GM23338 (cell line): ENCODE data around the gene TMEM62. TPM values are rescaled to one million over a fixed set of nuclear protein-coding genes. Genes with fewer than 3 reads are reported as not detected.

Source experiments
- ATAC-seq: fragments of 200-7000 bp; cut with Tn5 transposase; 3 replicates; pipeline ENCODE4 v1.9.1; 2020
- DNase-seq: peaks from one replicate; pipeline ENCODE4 v3.0.0-alpha.2; 2015; ENCODE audit warnings: low spot score
- H2AFZ ChIP-seq: fragments of 200-600 bp; sonication (generic); 2 replicates; pipeline ENCODE4 v1.8.0; 2016; ENCODE audit warnings: antibody characterized with exemption, mild to moderate bottlenecking, moderate library complexity
- H3F3A ChIP-seq: fragments of 200-600 bp; sonication (generic); replicated peaks from 2 replicates; pipeline ENCODE4 v1.8.0; 2017; ENCODE audit warnings: antibody characterized with exemption, mixed run types, low read depth
- H3K27ac ChIP-seq: fragments of 200-600 bp; sonication (generic); 2 replicates; pipeline ENCODE4 v1.6.1; 2016; ENCODE audit warnings: low read depth
- H3K27me3 ChIP-seq: fragments of 200-600 bp; sonication (generic); 2 replicates; pipeline ENCODE4 v1.8.0; 2016; ENCODE audit warnings: mild to moderate bottlenecking, mixed run types, moderate library complexity; ENCODE audit not compliant: insufficient read depth
- H3K36me3 ChIP-seq: fragments of 200-600 bp; sonication (generic); 2 replicates; pipeline ENCODE4 v1.8.0; 2016; ENCODE audit warnings: mild to moderate bottlenecking; ENCODE audit not compliant: insufficient read depth
- H3K4me1 ChIP-seq: fragments of 200-600 bp; sonication (generic); 2 replicates; pipeline ENCODE4 v1.8.0; 2016; ENCODE audit warnings: mild to moderate bottlenecking, moderate library complexity; ENCODE audit not compliant: insufficient read depth
- H3K4me2 ChIP-seq: fragments of 200-600 bp; sonication (generic); 2 replicates; pipeline ENCODE4 v1.7.1; 2017; ENCODE audit warnings: mixed run types
- H3K4me3 ChIP-seq: fragments of 200-600 bp; sonication (generic); 2 replicates; pipeline ENCODE4 v1.6.1; 2016; ENCODE audit warnings: mixed run types
- H3K79me2 ChIP-seq: fragments of 200-600 bp; sonication (generic); replicated peaks from 2 replicates; pipeline ENCODE4 v1.8.0; 2017; ENCODE audit warnings: mild to moderate bottlenecking; ENCODE audit not compliant: insufficient read depth
- H3K9me2 ChIP-seq: fragments of 200-600 bp; sonication (generic); 2 replicates; pipeline ENCODE4 v1.8.0; 2017; ENCODE audit not compliant: insufficient read depth
- H4K20me1 ChIP-seq: fragments of 200-600 bp; sonication (generic); replicated peaks from 2 replicates; pipeline ENCODE4 v1.8.0; 2017; ENCODE audit warnings: mild to moderate bottlenecking; ENCODE audit not compliant: insufficient read depth
- H3K27ac Mint-ChIP-seq: 2 replicates; pipeline ENCODE4 v1.8.0; 2020; ENCODE audit warnings: inconsistent platforms, mild to moderate bottlenecking, moderate library complexity, mixed read lengths
- H3K27me3 Mint-ChIP-seq: 3 replicates; pipeline ENCODE4 v1.8.0; 2022; ENCODE audit warnings: low read depth, mild to moderate bottlenecking, moderate library complexity, mixed read lengths, inconsistent platforms; ENCODE audit not compliant: insufficient read depth, poor library complexity
- H3K36me3 Mint-ChIP-seq: 3 replicates; pipeline ENCODE4 v1.8.0; 2021; ENCODE audit warnings: low read depth, mild to moderate bottlenecking, inconsistent platforms, moderate library complexity, mixed read lengths
- H3K4me1 Mint-ChIP-seq: 3 replicates; pipeline ENCODE4 v1.8.0; 2020; ENCODE audit warnings: mild to moderate bottlenecking, inconsistent platforms, mixed read lengths
- H3K4me3 Mint-ChIP-seq: 3 replicates; pipeline ENCODE4 v1.8.0; 2021; ENCODE audit warnings: moderate library complexity, mild to moderate bottlenecking, inconsistent platforms, mixed read lengths
- H3K9me3 Mint-ChIP-seq: 3 replicates; pipeline ENCODE4 v1.8.0; 2020; ENCODE audit warnings: moderate library complexity, mild to moderate bottlenecking, inconsistent platforms, mixed read lengths
- CREB1 ChIP-seq: fragments of 250-450 bp; sonication (Bioruptor Pico); IDR thresholded peaks from 2 replicates; pipeline ENCODE4 v1.5.0; 2020; ENCODE audit warnings: low read depth, mild to moderate bottlenecking, moderate library complexity
- EZH2 ChIP-seq: fragments of 200-600 bp; sonication (generic); IDR thresholded peaks from one replicate; pipeline ENCODE4 v1.8.0; 2017; ENCODE audit warnings: antibody characterized with exemption, mild to moderate bottlenecking, low read depth; ENCODE audit not compliant: unreplicated experiment
- EZH2phosphoT487 ChIP-seq: fragments of 200-600 bp; sonication (generic); IDR thresholded peaks from one replicate; pipeline ENCODE4 v1.8.1; 2018; ENCODE audit warnings: antibody characterized with exemption; ENCODE audit not compliant: unreplicated experiment
- JUNB ChIP-seq: IDR thresholded peaks from one replicate; pipeline ENCODE4 v1.6.1; 2016; ENCODE audit warnings: antibody characterized with exemption; ENCODE audit not compliant: unreplicated experiment
- NANOG ChIP-seq: IDR thresholded peaks from 2 replicates; pipeline ENCODE4 v1.6.1; 2016; ENCODE audit warnings: antibody characterized with exemption, borderline replicate concordance
- POLR2AphosphoS5 ChIP-seq: IDR thresholded peaks from 2 replicates; pipeline ENCODE4 v1.6.1; 2016; ENCODE audit warnings: antibody characterized with exemption, low read depth
- STAT1 ChIP-seq: IDR thresholded peaks from one replicate; pipeline ENCODE4 v1.6.1; 2016; ENCODE audit warnings: antibody characterized with exemption; ENCODE audit not compliant: unreplicated experiment
- ZNF114 ChIP-seq: fragments of 250-450 bp; sonication (Bioruptor Pico); IDR thresholded peaks from 2 replicates; pipeline ENCODE4 v1.5.0; 2020; ENCODE audit warnings: mild to moderate bottlenecking, moderate library complexity
- ZNF331 ChIP-seq: fragments of 250-450 bp; sonication (Bioruptor Pico); IDR thresholded peaks from 2 replicates; pipeline ENCODE4 v1.5.0; 2020; ENCODE audit warnings: low read depth, mild to moderate bottlenecking, moderate library complexity
- polyA plus RNA-seq: library from polyadenylated mRNA; unstranded; fragments of >200 nt; fragmentation: Nextera tagmentation; extraction: Ambion mirVana; gene quantifications from 2 replicates; pipeline ENCODE4 v1.2.1, GENCODE V29; 2016
- total RNA-seq: library from RNA; depleted of rRNA; stranded (reverse); fragments of >200 nt; shearing (Covaris generic); gene quantifications from 2 replicates; pipeline ENCODE4 v1.2.3, GENCODE V29; 2014
- TF ChIP-seq, protein P1 (sequence below): fragments of 250-450 bp; sonication (Bioruptor Pico); IDR thresholded peaks from 2 replicates; pipeline ENCODE4 v1.5.0; 2020; ENCODE audit warnings: mild to moderate bottlenecking, moderate library complexity
- TF ChIP-seq, protein P2 (sequence below): IDR thresholded peaks from 2 replicates; pipeline ENCODE4 v1.6.1; 2016; ENCODE audit warnings: antibody characterized with exemption
- TF ChIP-seq, protein P3 (sequence below): IDR thresholded peaks from one replicate; pipeline ENCODE4 v1.6.1; 2018; ENCODE audit warnings: antibody characterized with exemption; ENCODE audit not compliant: unreplicated experiment

TMEM62 gene
- total and polyA plus RNA-seq, 2 experiments from 2014 or later, result 3.4 to 14.3 TPM

DNA sequence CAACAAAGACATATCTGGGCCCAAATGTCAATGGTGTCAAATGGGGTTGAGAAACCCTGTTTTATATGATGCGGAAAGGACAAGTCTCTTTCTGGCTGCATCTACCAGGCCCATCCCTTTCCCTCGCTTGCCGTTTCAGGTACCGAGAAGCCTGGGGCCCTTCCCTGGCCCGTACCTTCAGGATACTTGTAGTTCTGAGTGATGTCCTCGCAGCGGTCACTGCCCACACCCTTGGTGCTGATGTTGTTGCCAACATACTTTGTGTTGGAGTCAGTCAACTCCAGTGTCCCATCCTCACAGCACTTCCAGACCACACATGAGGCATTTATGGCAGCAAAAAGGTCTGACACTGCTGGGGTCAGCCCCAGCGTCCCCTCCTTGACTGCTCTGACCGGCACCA is 73.6 kb downstream of the TMEM62 start (continued):
- TF ChIP-seq, protein P1, sequence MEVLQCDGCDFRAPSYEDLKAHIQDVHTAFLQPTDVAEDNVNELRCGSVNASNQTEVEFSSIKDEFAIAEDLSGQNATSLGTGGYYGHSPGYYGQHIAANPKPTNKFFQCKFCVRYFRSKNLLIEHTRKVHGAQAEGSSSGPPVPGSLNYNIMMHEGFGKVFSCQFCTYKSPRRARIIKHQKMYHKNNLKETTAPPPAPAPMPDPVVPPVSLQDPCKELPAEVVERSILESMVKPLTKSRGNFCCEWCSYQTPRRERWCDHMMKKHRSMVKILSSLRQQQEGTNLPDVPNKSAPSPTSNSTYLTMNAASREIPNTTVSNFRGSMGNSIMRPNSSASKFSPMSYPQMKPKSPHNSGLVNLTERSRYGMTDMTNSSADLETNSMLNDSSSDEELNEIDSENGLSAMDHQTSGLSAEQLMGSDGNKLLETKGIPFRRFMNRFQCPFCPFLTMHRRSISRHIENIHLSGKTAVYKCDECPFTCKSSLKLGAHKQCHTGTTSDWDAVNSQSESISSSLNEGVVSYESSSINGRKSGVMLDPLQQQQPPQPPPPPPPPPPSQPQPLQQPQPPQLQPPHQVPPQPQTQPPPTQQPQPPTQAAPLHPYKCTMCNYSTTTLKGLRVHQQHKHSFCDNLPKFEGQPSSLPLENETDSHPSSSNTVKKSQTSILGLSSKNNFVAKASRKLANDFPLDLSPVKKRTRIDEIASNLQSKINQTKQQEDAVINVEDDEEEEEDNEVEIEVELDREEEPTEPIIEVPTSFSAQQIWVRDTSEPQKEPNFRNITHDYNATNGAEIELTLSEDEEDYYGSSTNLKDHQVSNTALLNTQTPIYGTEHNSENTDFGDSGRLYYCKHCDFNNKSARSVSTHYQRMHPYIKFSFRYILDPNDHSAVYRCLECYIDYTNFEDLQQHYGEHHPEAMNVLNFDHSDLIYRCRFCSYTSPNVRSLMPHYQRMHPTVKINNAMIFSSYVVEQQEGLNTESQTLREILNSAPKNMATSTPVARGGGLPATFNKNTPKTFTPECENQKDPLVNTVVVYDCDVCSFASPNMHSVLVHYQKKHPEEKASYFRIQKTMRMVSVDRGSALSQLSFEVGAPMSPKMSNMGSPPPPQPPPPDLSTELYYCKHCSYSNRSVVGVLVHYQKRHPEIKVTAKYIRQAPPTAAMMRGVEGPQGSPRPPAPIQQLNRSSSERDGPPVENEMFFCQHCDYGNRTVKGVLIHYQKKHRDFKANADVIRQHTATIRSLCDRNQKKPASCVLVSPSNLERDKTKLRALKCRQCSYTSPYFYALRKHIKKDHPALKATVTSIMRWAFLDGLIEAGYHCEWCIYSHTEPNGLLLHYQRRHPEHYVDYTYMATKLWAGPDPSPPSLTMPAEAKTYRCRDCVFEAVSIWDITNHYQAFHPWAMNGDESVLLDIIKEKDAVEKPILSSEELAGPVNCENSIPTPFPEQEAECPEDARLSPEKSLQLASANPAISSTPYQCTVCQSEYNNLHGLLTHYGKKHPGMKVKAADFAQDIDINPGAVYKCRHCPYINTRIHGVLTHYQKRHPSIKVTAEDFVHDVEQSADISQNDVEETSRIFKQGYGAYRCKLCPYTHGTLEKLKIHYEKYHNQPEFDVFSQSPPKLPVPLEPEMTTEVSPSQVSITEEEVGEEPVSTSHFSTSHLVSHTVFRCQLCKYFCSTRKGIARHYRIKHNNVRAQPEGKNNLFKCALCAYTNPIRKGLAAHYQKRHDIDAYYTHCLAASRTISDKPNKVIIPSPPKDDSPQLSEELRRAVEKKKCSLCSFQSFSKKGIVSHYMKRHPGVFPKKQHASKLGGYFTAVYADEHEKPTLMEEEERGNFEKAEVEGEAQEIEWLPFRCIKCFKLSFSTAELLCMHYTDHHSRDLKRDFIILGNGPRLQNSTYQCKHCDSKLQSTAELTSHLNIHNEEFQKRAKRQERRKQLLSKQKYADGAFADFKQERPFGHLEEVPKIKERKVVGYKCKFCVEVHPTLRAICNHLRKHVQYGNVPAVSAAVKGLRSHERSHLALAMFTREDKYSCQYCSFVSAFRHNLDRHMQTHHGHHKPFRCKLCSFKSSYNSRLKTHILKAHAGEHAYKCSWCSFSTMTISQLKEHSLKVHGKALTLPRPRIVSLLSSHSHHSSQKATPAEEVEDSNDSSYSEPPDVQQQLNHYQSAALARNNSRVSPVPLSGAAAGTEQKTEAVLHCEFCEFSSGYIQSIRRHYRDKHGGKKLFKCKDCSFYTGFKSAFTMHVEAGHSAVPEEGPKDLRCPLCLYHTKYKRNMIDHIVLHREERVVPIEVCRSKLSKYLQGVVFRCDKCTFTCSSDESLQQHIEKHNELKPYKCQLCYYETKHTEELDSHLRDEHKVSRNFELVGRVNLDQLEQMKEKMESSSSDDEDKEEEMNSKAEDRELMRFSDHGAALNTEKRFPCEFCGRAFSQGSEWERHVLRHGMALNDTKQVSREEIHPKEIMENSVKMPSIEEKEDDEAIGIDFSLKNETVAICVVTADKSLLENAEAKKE (CRISPR knock-in tag), result no peak
- TF ChIP-seq, protein P2, sequence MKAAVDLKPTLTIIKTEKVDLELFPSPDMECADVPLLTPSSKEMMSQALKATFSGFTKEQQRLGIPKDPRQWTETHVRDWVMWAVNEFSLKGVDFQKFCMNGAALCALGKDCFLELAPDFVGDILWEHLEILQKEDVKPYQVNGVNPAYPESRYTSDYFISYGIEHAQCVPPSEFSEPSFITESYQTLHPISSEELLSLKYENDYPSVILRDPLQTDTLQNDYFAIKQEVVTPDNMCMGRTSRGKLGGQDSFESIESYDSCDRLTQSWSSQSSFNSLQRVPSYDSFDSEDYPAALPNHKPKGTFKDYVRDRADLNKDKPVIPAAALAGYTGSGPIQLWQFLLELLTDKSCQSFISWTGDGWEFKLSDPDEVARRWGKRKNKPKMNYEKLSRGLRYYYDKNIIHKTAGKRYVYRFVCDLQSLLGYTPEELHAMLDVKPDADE, result no peak
- no peak for TF ChIP-seq JUNB
- TF ChIP-seq EZH2phosphoT487, result no peak
- no peak for TF ChIP-seq ZNF114 (CRISPR knock-in tag)
- no peak for TF ChIP-seq ZNF331 (CRISPR knock-in tag)
- no peak for TF ChIP-seq STAT1

DNA sequence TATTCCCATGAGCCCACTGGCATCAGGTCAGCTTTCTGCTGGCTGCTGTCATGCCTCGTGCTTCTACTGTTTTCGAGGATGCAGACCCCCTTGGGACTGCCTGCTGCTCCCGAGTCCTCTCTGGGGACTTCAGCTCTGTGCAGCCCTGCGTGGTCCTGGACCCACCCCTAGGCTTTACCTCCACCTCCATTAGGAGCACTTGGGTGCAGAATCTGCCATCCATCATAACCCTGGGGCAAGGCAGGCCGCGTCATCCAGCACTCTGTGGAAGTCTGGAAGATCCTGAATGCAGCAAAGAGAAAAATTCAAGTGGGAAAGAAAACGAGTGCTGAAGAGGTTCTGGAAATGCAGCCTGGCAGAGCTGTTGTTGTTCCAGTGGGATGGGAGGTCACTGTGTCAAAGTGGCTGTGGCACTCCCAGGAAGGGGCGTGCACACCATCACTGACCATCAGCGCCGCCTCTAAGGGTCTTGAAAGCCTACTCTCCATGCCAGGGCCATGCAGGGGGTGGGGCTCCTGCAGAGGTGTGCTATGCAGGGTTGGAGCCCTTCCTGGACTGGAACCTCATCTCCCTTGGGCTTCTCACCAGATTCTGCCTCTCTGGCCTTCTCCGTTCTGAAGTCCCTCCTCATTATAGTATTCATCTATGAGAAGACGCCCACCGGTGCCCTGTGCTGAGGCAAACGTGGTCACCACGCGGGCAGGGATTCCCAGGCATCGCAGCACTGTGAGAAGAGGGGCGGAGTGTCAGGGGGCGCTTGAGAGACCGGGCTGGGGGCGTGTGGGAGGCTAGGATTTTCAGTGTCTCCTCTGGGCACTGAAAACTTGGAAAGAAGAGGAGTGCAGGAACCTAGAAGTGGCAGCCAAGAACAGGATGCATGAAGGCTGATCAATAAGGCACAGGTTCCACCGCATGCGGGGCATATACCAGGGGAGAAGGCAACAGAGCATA is 74.9 kb downstream of the TMEM62 start:
- H3K27me3 Mint-ChIP-seq, result peaks cover 14% of the 10 kb centered on the region
- DNase-seq, result no peak
- no peak for ATAC-seq
- TF ChIP-seq NANOG (no peak), CREB1 (no peak), STAT1 (no peak), ZNF114 (CRISPR knock-in tag) (no peak), EZH2phosphoT487 (no peak), EZH2 (no peak), JUNB (no peak), POLR2AphosphoS5 (no peak)
- TF ChIP-seq, protein P3, sequence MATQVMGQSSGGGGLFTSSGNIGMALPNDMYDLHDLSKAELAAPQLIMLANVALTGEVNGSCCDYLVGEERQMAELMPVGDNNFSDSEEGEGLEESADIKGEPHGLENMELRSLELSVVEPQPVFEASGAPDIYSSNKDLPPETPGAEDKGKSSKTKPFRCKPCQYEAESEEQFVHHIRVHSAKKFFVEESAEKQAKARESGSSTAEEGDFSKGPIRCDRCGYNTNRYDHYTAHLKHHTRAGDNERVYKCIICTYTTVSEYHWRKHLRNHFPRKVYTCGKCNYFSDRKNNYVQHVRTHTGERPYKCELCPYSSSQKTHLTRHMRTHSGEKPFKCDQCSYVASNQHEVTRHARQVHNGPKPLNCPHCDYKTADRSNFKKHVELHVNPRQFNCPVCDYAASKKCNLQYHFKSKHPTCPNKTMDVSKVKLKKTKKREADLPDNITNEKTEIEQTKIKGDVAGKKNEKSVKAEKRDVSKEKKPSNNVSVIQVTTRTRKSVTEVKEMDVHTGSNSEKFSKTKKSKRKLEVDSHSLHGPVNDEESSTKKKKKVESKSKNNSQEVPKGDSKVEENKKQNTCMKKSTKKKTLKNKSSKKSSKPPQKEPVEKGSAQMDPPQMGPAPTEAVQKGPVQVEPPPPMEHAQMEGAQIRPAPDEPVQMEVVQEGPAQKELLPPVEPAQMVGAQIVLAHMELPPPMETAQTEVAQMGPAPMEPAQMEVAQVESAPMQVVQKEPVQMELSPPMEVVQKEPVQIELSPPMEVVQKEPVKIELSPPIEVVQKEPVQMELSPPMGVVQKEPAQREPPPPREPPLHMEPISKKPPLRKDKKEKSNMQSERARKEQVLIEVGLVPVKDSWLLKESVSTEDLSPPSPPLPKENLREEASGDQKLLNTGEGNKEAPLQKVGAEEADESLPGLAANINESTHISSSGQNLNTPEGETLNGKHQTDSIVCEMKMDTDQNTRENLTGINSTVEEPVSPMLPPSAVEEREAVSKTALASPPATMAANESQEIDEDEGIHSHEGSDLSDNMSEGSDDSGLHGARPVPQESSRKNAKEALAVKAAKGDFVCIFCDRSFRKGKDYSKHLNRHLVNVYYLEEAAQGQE, result no peak

More for the DNA sequence above, 74.9 kb downstream of the TMEM62 start:
- Histone ChIP-seq H3K4me2 (0 out of 2 replicates have a peak overlapping the region, but pooled peaks have one; percentile 12), H3K36me3 (no peaks in the 10 kb centered on the region), H3K27ac (no peak overlapping the region), H3K4me1 (no peaks in the 10 kb centered on the region), H3K4me3 (no peak overlapping the region), H3F3A (no peaks in the 10 kb centered on the region), H3K9me2 (no peaks in the 10 kb centered on the region), H3K79me2 (no peaks in the 10 kb centered on the region), H2AFZ (peak overlapping the region; percentile 95), H3K27me3 (no peaks in the 10 kb centered on the region), H4K20me1 (no peaks in the 10 kb centered on the region)
- no peaks in the 10 kb centered on the region for H3K36me3 Mint-ChIP-seq
- no peak overlapping the region for H3K4me3 Mint-ChIP-seq
- peaks cover 11% of the 10 kb centered on the region for H3K4me1 Mint-ChIP-seq
- H3K27ac Mint-ChIP-seq, result no peak overlapping the region
- no peaks in the 10 kb centered on the region for H3K9me3 Mint-ChIP-seq
